DOHH2 (cell line): ENCODE data around the gene DNMT3A.

Experiments used
- H3F3A ChIP-seq: fragments of 200-600 bp; sonication (generic), shearing (Covaris generic); 2 replicates; pipeline ENCODE4 v1.6.0; 2016; ENCODE audit warnings: antibody characterized with exemption, mild to moderate bottlenecking; ENCODE audit not compliant: control insufficient read depth, insufficient read depth
- H3K27ac ChIP-seq: fragments of 200-600 bp; sonication (generic); 2 replicates; pipeline ENCODE4 v1.5.1; 2014; ENCODE audit warnings: low read depth, mild to moderate bottlenecking, low read length, moderate library complexity
- H3K27me3 ChIP-seq: fragments of 200-600 bp; sonication (generic); 2 replicates; pipeline ENCODE4 v1.6.1; 2014; ENCODE audit warnings: mild to moderate bottlenecking, low read length, mixed read lengths; ENCODE audit not compliant: control insufficient read depth
- H3K36me3 ChIP-seq: fragments of 200-600 bp; sonication (generic); 2 replicates; pipeline ENCODE4 v1.6.1; 2014; ENCODE audit warnings: mild to moderate bottlenecking, low read length, moderate library complexity, mixed read lengths; ENCODE audit not compliant: control insufficient read depth
- H3K4me1 ChIP-seq: fragments of 200-600 bp; sonication (generic); 2 replicates; pipeline ENCODE4 v1.6.1; 2014; ENCODE audit warnings: mild to moderate bottlenecking, low read length, mixed read lengths; ENCODE audit not compliant: control insufficient read depth
- H3K4me2 ChIP-seq: fragments of 200-600 bp; sonication (generic); 2 replicates; pipeline ENCODE4 v1.6.0; 2014; ENCODE audit warnings: mild to moderate bottlenecking, low read length, moderate library complexity
- H3K4me3 ChIP-seq: fragments of 200-600 bp; sonication (generic); 2 replicates; pipeline ENCODE4 v1.5.1; 2014; ENCODE audit warnings: mild to moderate bottlenecking, low read length, mixed read lengths
- H3K79me2 ChIP-seq: fragments of 200-600 bp; sonication (generic); 2 replicates; pipeline ENCODE4 v1.6.1; 2014; ENCODE audit warnings: mild to moderate bottlenecking, low read length, mixed read lengths; ENCODE audit not compliant: control insufficient read depth
- H3K9me2 ChIP-seq: fragments of 200-600 bp; sonication (generic); replicated peaks from 2 replicates; pipeline ENCODE4 v1.6.1; 2014; ENCODE audit warnings: mild to moderate bottlenecking, low read length, mixed read lengths; ENCODE audit not compliant: control insufficient read depth
- H3K9me3 ChIP-seq: fragments of 200-600 bp; sonication (generic); 2 replicates; pipeline ENCODE4 v1.6.1; 2014; ENCODE audit warnings: antibody characterized with exemption, low read length, mixed read lengths; ENCODE audit not compliant: control insufficient read depth, insufficient read depth
- H4K20me1 ChIP-seq: fragments of 200-600 bp; sonication (generic); 2 replicates; pipeline ENCODE4 v1.6.0; 2014; ENCODE audit warnings: low read depth, mild to moderate bottlenecking, antibody characterized with exemption, low read length, moderate library complexity; ENCODE audit not compliant: control insufficient read depth, insufficient read depth
- CTCF ChIP-seq: fragments of 200-600 bp; sonication (generic); IDR thresholded peaks from one replicate; pipeline ENCODE4 v1.5.1; 2014; ENCODE audit warnings: antibody characterized with exemption, mild to moderate bottlenecking, low read depth, low read length; ENCODE audit not compliant: poor library complexity, severe bottlenecking
- EZH2phosphoT487 ChIP-seq: fragments of 200-600 bp; sonication (generic); IDR thresholded peaks from 2 replicates; pipeline ENCODE4 v1.6.1; 2017; ENCODE audit warnings: borderline replicate concordance, mild to moderate bottlenecking, antibody characterized with exemption, low read length, moderate library complexity, mixed read lengths

Gene DNMT3A

DNA sequence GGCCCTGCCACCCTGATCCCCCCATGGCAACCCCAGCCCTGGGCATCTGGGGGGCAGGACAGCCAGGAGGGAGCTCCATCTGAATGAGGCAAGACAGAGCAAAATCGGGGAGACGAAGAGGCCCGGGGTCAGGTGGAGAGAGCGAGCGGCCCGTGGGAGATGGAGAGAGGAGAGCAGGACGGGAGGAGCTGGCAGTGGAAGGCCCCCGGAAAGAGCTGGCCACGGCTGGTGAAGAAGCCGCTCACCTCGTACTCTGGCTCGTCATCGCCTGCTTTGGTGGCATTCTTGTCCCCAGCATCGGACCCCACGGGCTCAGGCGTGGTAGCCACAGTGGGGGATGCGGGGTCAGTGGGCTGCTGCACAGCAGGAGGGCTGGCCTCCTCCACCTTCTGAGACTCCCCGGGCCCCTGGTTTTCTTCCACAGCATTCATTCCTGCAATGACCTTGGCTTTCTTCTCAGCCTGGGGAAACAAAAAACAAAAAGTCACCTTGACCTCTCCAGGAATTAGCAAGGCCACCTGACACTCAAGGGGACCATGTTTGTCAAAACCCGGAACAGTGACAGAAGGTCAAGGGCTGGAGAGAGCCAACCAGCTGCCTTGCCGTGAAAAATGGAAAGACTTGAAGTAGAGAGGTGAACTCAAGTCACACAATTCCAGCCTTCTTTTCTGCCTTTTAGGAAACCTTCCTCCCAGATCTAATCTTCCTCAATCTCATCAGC is 93.8 kb downstream of the DNMT3A start:
- Histone ChIP-seq H3K27me3 (peaks cover 24% of the 10 kb centered on the region), H3K36me3 (no peaks in the 10 kb centered on the region), H3K9me3 (no peaks in the 10 kb centered on the region), H3K4me2 (no peak overlapping the region), H3K9me2 (no peaks in the 10 kb centered on the region), H3K79me2 (no peaks in the 10 kb centered on the region), H3K27ac (no peak overlapping the region), H3K4me3 (no peak overlapping the region), H4K20me1 (no peaks in the 10 kb centered on the region), H3F3A (no peaks in the 10 kb centered on the region), H3K4me1 (peaks cover 13% of the 10 kb centered on the region)
- TF ChIP-seq CTCF, result no peak

- no peaks in the 10 kb centered on the region for H3F3A ChIP-seq
- H4K20me1 ChIP-seq, result no peaks in the 10 kb centered on the region
- H3K4me2 ChIP-seq, result no peak overlapping the region
- H3K36me3 ChIP-seq, result no peaks in the 10 kb centered on the region
- TF ChIP-seq EZH2phosphoT487, result no peak
- TF ChIP-seq CTCF, result no peak
- H3K79me2 ChIP-seq, result no peaks in the 10 kb centered on the region
- H3K9me2 ChIP-seq, result no peaks in the 10 kb centered on the region
- no peak overlapping the region for H3K27ac ChIP-seq
- H3K27me3 ChIP-seq, result peaks cover 21% of the 10 kb centered on the region
- no peaks in the 10 kb centered on the region for H3K9me3 ChIP-seq
- peaks cover 6% of the 10 kb centered on the region for H3K4me1 ChIP-seq
- H3K4me3 ChIP-seq, result no peak overlapping the region
These were observed 95.0 kb downstream of the DNMT3A start for GRCh38 chr2:25246558-25247290.

GRCh38 chr2:25246001-25246400 is 95.7 kb downstream of the DNMT3A start:
- H4K20me1 ChIP-seq, result no peaks in the 10 kb centered on the region

More at GRCh38 chr2:25246001-25246400, 95.7 kb downstream of the DNMT3A start:
- H3K9me2 ChIP-seq, result no peaks in the 10 kb centered on the region
- no peaks in the 10 kb centered on the region for H3K36me3 ChIP-seq
- no peaks in the 10 kb centered on the region for H3K9me3 ChIP-seq
- no peaks in the 10 kb centered on the region for H3F3A ChIP-seq
- no peak overlapping the region for H3K4me3 ChIP-seq
- no peak for TF ChIP-seq CTCF
- TF ChIP-seq EZH2phosphoT487, result no peak
- no peak overlapping the region for H3K4me2 ChIP-seq
- H3K27ac ChIP-seq, result no peak overlapping the region
- no peaks in the 10 kb centered on the region for H3K79me2 ChIP-seq
- H3K27me3 ChIP-seq, result peaks cover 15% of the 10 kb centered on the region
- H3K4me1 ChIP-seq, result no peaks in the 10 kb centered on the region
